GM12892 (cell line): Measurements from ENCODE around the gene BMERB1.

ENCODE experiments used
- POLR2A ChIP-seq: IDR thresholded peaks from 2 replicates; pipeline ENCODE4 v1.6.1; 2011; ENCODE audit warnings: low read depth, low read length, control low read depth
- POLR2AphosphoS5 ChIP-seq: IDR thresholded peaks from 2 replicates; pipeline ENCODE4 v1.6.1; 2011; ENCODE audit warnings: low read depth, low read length, control low read depth
- TAF1 ChIP-seq: IDR thresholded peaks from 2 replicates; pipeline ENCODE4 v1.6.1; 2011; ENCODE audit warnings: low read depth, mild to moderate bottlenecking, control low read depth, low read length, borderline replicate concordance

DNA sequence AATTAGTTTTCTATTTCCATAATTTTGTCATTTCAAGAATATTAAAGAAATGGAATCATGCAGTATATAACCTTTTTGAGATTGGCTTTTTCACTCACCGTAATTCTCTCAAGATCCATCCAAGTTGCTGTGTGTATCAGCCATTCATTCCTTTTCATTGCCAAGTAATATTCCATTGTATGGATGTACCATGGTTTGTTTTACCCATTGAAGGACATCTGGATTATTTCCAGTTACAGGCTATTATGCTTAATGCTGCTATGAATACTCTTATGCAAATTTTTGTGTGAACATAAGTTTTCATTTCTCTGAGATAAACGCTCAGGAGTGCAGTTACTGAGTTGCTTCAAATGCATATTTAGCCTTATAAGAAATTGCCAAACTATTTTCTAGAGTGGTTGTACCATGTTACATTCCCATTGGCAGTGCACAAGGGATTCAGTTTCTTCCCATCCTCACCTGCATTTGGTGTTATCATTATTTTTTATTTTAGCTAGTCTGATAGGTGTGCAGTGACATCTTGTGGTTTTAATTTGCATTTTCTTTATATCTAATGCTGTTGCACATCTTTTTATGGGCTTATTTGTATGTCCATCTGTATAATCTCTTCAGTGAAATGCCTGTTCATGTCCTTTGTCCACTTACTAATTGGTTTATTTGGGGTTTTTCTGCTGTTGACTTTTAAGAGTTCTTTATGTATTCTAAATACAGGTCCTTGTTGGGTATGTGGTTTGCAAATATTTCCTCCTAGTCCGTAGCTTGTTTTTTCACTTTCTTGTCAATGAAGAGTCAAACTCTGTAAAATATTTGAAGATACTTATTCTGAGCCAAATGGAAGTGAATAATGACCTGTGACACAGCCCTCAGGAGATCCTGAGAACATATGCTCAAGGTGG is 32.7 kb downstream of the BMERB1 start:
- TF ChIP-seq POLR2A (no peak), TAF1 (no peak), POLR2AphosphoS5 (no peak)
